GM10266 (cell line): ENCODE data around the gene PRKCA.

ENCODE experiments used
- DNase-seq: peaks from one replicate; pipeline ENCODE4 v3.0.0; 2012; ENCODE audit errors: extremely low spot score
- CTCF ChIP-seq: IDR thresholded peaks from 2 replicates; pipeline ENCODE4 v1.5.1; 2012; ENCODE audit warnings: mild to moderate bottlenecking, low read depth; ENCODE audit not compliant: control insufficient read depth, insufficient read depth; ENCODE audit errors: missing control alignments

PRKCA gene

GRCh38 chr17:66400698-66401097, 98.3 kb downstream of the PRKCA start:
- no peak for TF ChIP-seq CTCF
- DNase-seq, result no peak

- no peak for TF ChIP-seq CTCF
Measured at GRCh38 chr17:66401364-66401763, 99.0 kb downstream of the PRKCA start.

GRCh38 chr17:66403846-66404556, 101.6 kb downstream of the PRKCA start:
- no peak for DNase-seq
- TF ChIP-seq CTCF, result no peak

More at GRCh38 chr17:66401364-66401763, 99.0 kb downstream of the PRKCA start:
- DNase-seq, result no peak

GRCh38 chr17:66405836-66406677, 103.6 kb downstream of the PRKCA start:
- no peak for DNase-seq
- no peak for TF ChIP-seq CTCF

GRCh38 chr17:66406701-66407644, 104.6 kb downstream of the PRKCA start:
- no peak for TF ChIP-seq CTCF
- DNase-seq, result no peak

- no peak for TF ChIP-seq CTCF
- no peak for DNase-seq
Measured at GRCh38 chr17:66407864-66408263, 105.5 kb downstream of the PRKCA start.
